ENCODE results near the gene PYCARD. TPM values are rescaled to one million over a fixed set of nuclear protein-coding genes. Genes with fewer than 3 reads are reported as not detected.

The PYCARD gene
- total and polyA plus RNA-seq, 2 donors (not counting 3 experiments of a cell fraction or from before 2014, with no cell fraction given): 19.1 to 40.1 TPM

DNA sequence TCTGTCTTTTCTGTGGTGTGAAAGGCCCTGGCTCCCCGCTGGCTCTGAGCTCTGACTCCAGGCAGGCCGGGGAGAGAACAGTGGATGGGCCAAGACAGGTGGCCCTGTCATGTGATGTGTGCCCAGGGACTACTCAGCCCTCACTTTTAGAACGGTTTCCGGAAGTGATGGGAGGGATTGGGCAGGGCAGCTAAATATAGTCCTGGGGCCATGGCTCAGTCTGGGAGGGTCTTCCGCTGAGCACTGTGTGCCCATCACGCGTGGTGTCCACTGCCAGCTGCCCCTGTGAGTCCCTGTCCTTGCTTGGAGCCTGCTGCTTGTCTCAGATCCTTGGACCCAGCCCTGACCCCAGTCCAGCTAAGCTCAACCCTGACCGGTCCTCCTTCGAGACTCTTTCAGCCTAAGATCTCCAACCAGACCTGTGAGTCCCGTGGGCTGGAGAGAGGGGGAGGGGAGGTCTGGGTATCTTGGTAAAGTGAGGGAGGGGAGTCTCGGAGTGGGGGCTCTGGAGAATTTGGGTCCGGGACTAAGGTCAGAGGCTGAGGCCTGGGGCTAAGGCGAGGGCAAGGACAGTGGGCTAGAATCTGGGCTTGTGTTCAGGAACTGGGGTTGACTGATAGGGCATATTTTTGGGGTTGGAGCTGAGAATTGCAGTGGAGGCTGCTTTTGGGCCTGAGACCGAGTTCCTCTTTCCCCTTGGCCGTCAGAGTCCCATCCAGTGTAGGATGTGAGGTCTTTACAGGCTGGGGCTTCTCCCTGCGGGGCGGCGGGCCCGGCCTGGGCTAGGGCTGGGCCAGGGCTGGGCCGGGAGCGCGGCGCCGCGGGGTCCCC is 11.5 kb upstream of the PYCARD start, which contains the start of gene TRIM72:
Gene TRIM72 (plus strand): TSS at position 243 of the 831 bp plus-strand sequence. CDS start 620 bp downstream, outside the sequence.
- DNase-seq (ENCODE audit: low read depth, low spot score) (no peak), FAIRE-seq (no peak)
- Histone ChIP-seq H3K4me1 (ENCODE audit: control insufficient read depth, extremely low read depth, insufficient read depth, low read length) (no peaks in the 10 kb centered on the region), H2AFZ (ENCODE audit: low read depth, low read length) (peak within 1 kb of the TSS; percentile 42), H3K9me3 (replicated peaks; ENCODE audit: control insufficient read depth, insufficient read depth, low read length) (no peaks in the 10 kb centered on the region), H3K4me2 (ENCODE audit: insufficient read depth, low read length) (peak within 1 kb of the TSS; percentile 10), H3K9me1 (replicated peaks; ENCODE audit: control insufficient read depth, extremely low read depth, insufficient read depth, low read length) (no peaks in the 10 kb centered on the region), H3K27ac (ENCODE audit: insufficient read depth, low read depth, low read length) (no peak within 1 kb of the TSS), H3K4me3 (replicated peaks in 1 of 3; ENCODE audit: insufficient read depth in 1 of 3, low read depth in 1 of 3, low read length in 3 of 3) (no peak within 1 kb of the TSS), H3K27me3 (ENCODE audit: control insufficient read depth in 2 of 2, insufficient read depth in 2 of 2, low read length in 2 of 2) (peaks cover 28 to 34% of the 10 kb centered on the region in 2 experiments), H3K79me2 (ENCODE audit: control insufficient read depth, insufficient read depth, low read length) (no peaks in the 10 kb centered on the region), H3K9ac (replicated peaks; ENCODE audit: extremely low read depth, insufficient read depth, low read length) (no peak within 1 kb of the TSS), H4K20me1 (replicated peaks; ENCODE audit: control insufficient read depth, extremely low read depth, insufficient read depth, low read length) (no peaks in the 10 kb centered on the region), H3K36me3 (ENCODE audit: control insufficient read depth in 2 of 2, extremely low read depth in 1 of 2, insufficient read depth in 2 of 2, low read length in 2 of 2) (no peaks in the 10 kb centered on the region)
- no TSS peak for BruUV-seq (replicated peaks)
- dilution Hi-C loops (cut with MboI; ENCODE audit: extremely low pct_ligation_motif_present, low sequenced_read_pairs) (no loop called here), intact Hi-C loops (cut with micrococcal nuclease) (no loop called here)
- ChIA-PET POLR2A (no interaction called here), CTCF (interaction anchor here (1.0 to 2.2 kb wide), 4 partner anchors 9 to 654 kb away, joined by 3 to 6 read pairs (median 4); partner anchors contain the start of gene PYCARD)
- no peak for TF ChIP-seq JUN (IDR thresholded peaks at IDR 0.05; ENCODE audit: borderline replicate concordance, insufficient read depth, insufficient read length, low read depth)
- TF ChIP-seq FOS (IDR thresholded peaks at IDR 0.05; ENCODE audit: borderline replicate concordance, insufficient read depth, low read length): no peak
- no peak for TF ChIP-seq POLR2AphosphoS5 (IDR thresholded peaks at IDR 0.05; ENCODE audit: insufficient read depth, low read depth, low read length)
- no peak for TF ChIP-seq MYC (IDR thresholded peaks at IDR 0.05; ENCODE audit: low read depth, low read length)
- no peak for TF ChIP-seq EZH2 (IDR thresholded peaks at IDR 0.05; ENCODE audit: borderline replicate concordance, low read depth, low read length, severe bottlenecking)
- TF ChIP-seq, protein P1, sequence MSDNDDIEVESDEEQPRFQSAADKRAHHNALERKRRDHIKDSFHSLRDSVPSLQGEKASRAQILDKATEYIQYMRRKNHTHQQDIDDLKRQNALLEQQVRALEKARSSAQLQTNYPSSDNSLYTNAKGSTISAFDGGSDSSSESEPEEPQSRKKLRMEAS (IDR thresholded peaks at IDR 0.05; ENCODE audit: insufficient read depth, insufficient read length): no peak
- TF ChIP-seq, protein P2, sequence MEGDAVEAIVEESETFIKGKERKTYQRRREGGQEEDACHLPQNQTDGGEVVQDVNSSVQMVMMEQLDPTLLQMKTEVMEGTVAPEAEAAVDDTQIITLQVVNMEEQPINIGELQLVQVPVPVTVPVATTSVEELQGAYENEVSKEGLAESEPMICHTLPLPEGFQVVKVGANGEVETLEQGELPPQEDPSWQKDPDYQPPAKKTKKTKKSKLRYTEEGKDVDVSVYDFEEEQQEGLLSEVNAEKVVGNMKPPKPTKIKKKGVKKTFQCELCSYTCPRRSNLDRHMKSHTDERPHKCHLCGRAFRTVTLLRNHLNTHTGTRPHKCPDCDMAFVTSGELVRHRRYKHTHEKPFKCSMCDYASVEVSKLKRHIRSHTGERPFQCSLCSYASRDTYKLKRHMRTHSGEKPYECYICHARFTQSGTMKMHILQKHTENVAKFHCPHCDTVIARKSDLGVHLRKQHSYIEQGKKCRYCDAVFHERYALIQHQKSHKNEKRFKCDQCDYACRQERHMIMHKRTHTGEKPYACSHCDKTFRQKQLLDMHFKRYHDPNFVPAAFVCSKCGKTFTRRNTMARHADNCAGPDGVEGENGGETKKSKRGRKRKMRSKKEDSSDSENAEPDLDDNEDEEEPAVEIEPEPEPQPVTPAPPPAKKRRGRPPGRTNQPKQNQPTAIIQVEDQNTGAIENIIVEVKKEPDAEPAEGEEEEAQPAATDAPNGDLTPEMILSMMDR (IDR thresholded peaks at IDR 0.05; ENCODE audit: extremely low read depth in 1 of 2, insufficient read depth in 1 of 2, low read depth in 1 of 2, low read length in 2 of 2): no peak
- TF ChIP-seq POLR2A (IDR thresholded peaks at IDR 0.05; ENCODE audit: low read depth, low read length): no peak
- TF ChIP-seq GATA2 (IDR thresholded peaks at IDR 0.05; ENCODE audit: insufficient read depth, insufficient read length, low read depth, low read length): no peak
